Measurements from ENCODE around the gene NELFCD. TPM values are rescaled to one million over a fixed set of nuclear protein-coding genes. Genes with fewer than 3 reads are reported as not detected.
A peak's percentile ranks its signal among the peaks of the same experiment; 100 is the strongest.
"Not testable (repeated sequence)": the region's sequence is repeated elsewhere in the genome, so short reads cannot be mapped to it uniquely, and the experiment has no call there.

Gene NELFCD
- total and polyA plus RNA-seq, 2 donors, result 40.6 to 42.7 TPM

- no peak for DNase-seq (ENCODE audit: extremely low spot score)
- H3K4me3 ChIP-seq (ENCODE audit: low read depth, low read length), result no peak overlapping the region
These were observed 23.4 kb downstream of the NELFCD start for GRCh38 chr20:59004493-59004762.

GRCh38 chr20:59004763-59005522, 23.9 kb downstream of the NELFCD start:
- 61% methylated on average over 17 of the region's 17 CpGs for WGBS
- H3K27ac ChIP-seq (ENCODE audit: low read depth), result no peak overlapping the region
- H3K4me1 ChIP-seq (ENCODE audit: insufficient read depth), result no peaks in the 10 kb centered on the region
- H3K4me3 ChIP-seq (ENCODE audit: low read depth, low read length), result no peak overlapping the region
- no peak for DNase-seq (ENCODE audit: extremely low spot score)
- no peaks in the 10 kb centered on the region for H3K36me3 ChIP-seq (ENCODE audit: insufficient read depth)

More at GRCh38 chr20:59004493-59004762, 23.4 kb downstream of the NELFCD start:
- Histone ChIP-seq H3K27ac (ENCODE audit: low read depth) (no peak overlapping the region), H3K4me1 (ENCODE audit: insufficient read depth) (no peaks in the 10 kb centered on the region), H3K36me3 (ENCODE audit: insufficient read depth) (no peaks in the 10 kb centered on the region)
- WGBS, result 74% methylated on average over 4 of the region's 4 CpGs

- H3K4me1 ChIP-seq (ENCODE audit: insufficient read depth), result no peaks in the 10 kb centered on the region
- 84% methylated on average over 3 of the region's 3 CpGs for WGBS
These were observed 24.6 kb downstream of the NELFCD start for GRCh38 chr20:59005523-59006166.

GRCh38 chr20:59006167-59006863, 25.3 kb downstream of the NELFCD start:
- peak overlapping the region; percentile 35 for H3K27ac ChIP-seq (ENCODE audit: low read depth)
- DNase-seq (ENCODE audit: extremely low spot score), result no peak
- peak overlapping the region; percentile 77 for H3K4me3 ChIP-seq (ENCODE audit: low read depth, low read length)
- H3K36me3 ChIP-seq (ENCODE audit: insufficient read depth), result no peaks in the 10 kb centered on the region
- H3K4me1 ChIP-seq (ENCODE audit: insufficient read depth), result no peaks in the 10 kb centered on the region
- 34% methylated on average over 29 of the region's 29 CpGs for WGBS

More at GRCh38 chr20:59005523-59006166, 24.6 kb downstream of the NELFCD start:
- no peak for DNase-seq (ENCODE audit: extremely low spot score)
- H3K36me3 ChIP-seq (ENCODE audit: insufficient read depth), result no peaks in the 10 kb centered on the region
- no peak overlapping the region for H3K27ac ChIP-seq (ENCODE audit: low read depth)
- H3K4me3 ChIP-seq (ENCODE audit: low read depth, low read length), result peak overlapping the region; percentile 77

GRCh38 chr20:59006864-59007664, 26.0 kb downstream of the NELFCD start, which contains the start of gene CTSZ:
Gene CTSZ, minus strand, starts transcription at chr20:59007254. Its CDS starts 126 bp downstream, at chr20:59007128.
- WGBS, result 7% methylated on average over 82 of the region's 82 CpGs
- H3K4me1 ChIP-seq (ENCODE audit: insufficient read depth), result no peaks in the 10 kb centered on the region
- H3K4me3 ChIP-seq (ENCODE audit: low read depth, low read length), result peak within 1 kb of the TSS; percentile 77
- DNase-seq (ENCODE audit: extremely low spot score), result no peak
- peak within 1 kb of the TSS; percentile 35 for H3K27ac ChIP-seq (ENCODE audit: low read depth)
- H3K36me3 ChIP-seq (ENCODE audit: insufficient read depth), result no peaks in the 10 kb centered on the region

- Histone ChIP-seq H3K36me3 (ENCODE audit: insufficient read depth) (no peaks in the 10 kb centered on the region), H3K4me1 (ENCODE audit: insufficient read depth) (no peaks in the 10 kb centered on the region), H3K4me3 (ENCODE audit: low read depth, low read length) (peak overlapping the region; percentile 77), H3K27ac (ENCODE audit: low read depth) (no peak overlapping the region)
- WGBS, result 87% methylated on average over 24 of the region's 24 CpGs
- no peak for DNase-seq (ENCODE audit: extremely low spot score)
These were observed 26.8 kb downstream of the NELFCD start for GRCh38 chr20:59007665-59008511.

GRCh38 chr20:59008715-59009336, 27.8 kb downstream of the NELFCD start:
- no peak for DNase-seq (ENCODE audit: extremely low spot score)
- no peaks in the 10 kb centered on the region for H3K4me1 ChIP-seq (ENCODE audit: insufficient read depth)
- H3K36me3 ChIP-seq (ENCODE audit: insufficient read depth), result no peaks in the 10 kb centered on the region
- no peak overlapping the region for H3K4me3 ChIP-seq (ENCODE audit: low read depth, low read length)
- H3K27ac ChIP-seq (ENCODE audit: low read depth), result no peak overlapping the region
- WGBS, result 87% methylated on average over 8 of the region's 8 CpGs

GRCh38 chr20:59010321-59010994, 29.4 kb downstream of the NELFCD start:
- H3K4me3 ChIP-seq (ENCODE audit: low read depth, low read length), result no peak overlapping the region
- no peaks in the 10 kb centered on the region for H3K36me3 ChIP-seq (ENCODE audit: insufficient read depth)

GRCh38 chr20:59010995-59011873, 30.2 kb downstream of the NELFCD start:
- Histone ChIP-seq H3K4me3 (ENCODE audit: low read depth, low read length) (no peak overlapping the region), H3K4me1 (ENCODE audit: insufficient read depth) (no peaks in the 10 kb centered on the region), H3K27ac (ENCODE audit: low read depth) (no peak overlapping the region), H3K36me3 (ENCODE audit: insufficient read depth) (no peaks in the 10 kb centered on the region)
- WGBS, result 65% methylated on average over 17 of the region's 17 CpGs
- DNase-seq (ENCODE audit: extremely low spot score), result no peak

More at GRCh38 chr20:59010321-59010994, 29.4 kb downstream of the NELFCD start:
- Histone ChIP-seq H3K4me1 (ENCODE audit: insufficient read depth) (no peaks in the 10 kb centered on the region), H3K27ac (ENCODE audit: low read depth) (no peak overlapping the region)
- no peak for DNase-seq (ENCODE audit: extremely low spot score)
- WGBS, result 77% methylated on average over 8 of the region's 8 CpGs

GRCh38 chr20:59011874-59012157, 30.8 kb downstream of the NELFCD start:
- H3K36me3 ChIP-seq (ENCODE audit: insufficient read depth); H3K27ac ChIP-seq (ENCODE audit: low read depth); DNase-seq (ENCODE audit: extremely low spot score); H3K4me1 ChIP-seq (ENCODE audit: insufficient read depth); H3K4me3 ChIP-seq (ENCODE audit: low read depth, low read length): not testable (repeated sequence)
- 89% methylated on average over 3 of the region's 3 CpGs for WGBS

Data from urinary bladder (tissue), 4 donors.